GM23338 (cell line): Measurements from ENCODE around the gene MCM9. TPM values are rescaled to one million over a fixed set of nuclear protein-coding genes. Genes with fewer than 3 reads are reported as not detected.

Experiments
- ATAC-seq: fragments of 200-7000 bp; cut with Tn5 transposase; 3 replicates; pipeline ENCODE4 v1.9.1; 2020
- DNase-seq: peaks from one replicate; pipeline ENCODE4 v3.0.0-alpha.2; 2015; ENCODE audit warnings: low spot score
- H2AFZ ChIP-seq: fragments of 200-600 bp; sonication (generic); 2 replicates; pipeline ENCODE4 v1.8.0; 2016; ENCODE audit warnings: antibody characterized with exemption, mild to moderate bottlenecking, moderate library complexity
- H3F3A ChIP-seq: fragments of 200-600 bp; sonication (generic); replicated peaks from 2 replicates; pipeline ENCODE4 v1.8.0; 2017; ENCODE audit warnings: antibody characterized with exemption, mixed run types, low read depth
- H3K27ac ChIP-seq: fragments of 200-600 bp; sonication (generic); 2 replicates; pipeline ENCODE4 v1.6.1; 2016; ENCODE audit warnings: low read depth
- H3K27me3 ChIP-seq: fragments of 200-600 bp; sonication (generic); 2 replicates; pipeline ENCODE4 v1.8.0; 2016; ENCODE audit warnings: mild to moderate bottlenecking, mixed run types, moderate library complexity; ENCODE audit not compliant: insufficient read depth
- H3K36me3 ChIP-seq: fragments of 200-600 bp; sonication (generic); 2 replicates; pipeline ENCODE4 v1.8.0; 2016; ENCODE audit warnings: mild to moderate bottlenecking; ENCODE audit not compliant: insufficient read depth
- H3K4me1 ChIP-seq: fragments of 200-600 bp; sonication (generic); 2 replicates; pipeline ENCODE4 v1.8.0; 2016; ENCODE audit warnings: mild to moderate bottlenecking, moderate library complexity; ENCODE audit not compliant: insufficient read depth
- H3K4me2 ChIP-seq: fragments of 200-600 bp; sonication (generic); 2 replicates; pipeline ENCODE4 v1.7.1; 2017; ENCODE audit warnings: mixed run types
- H3K4me3 ChIP-seq: fragments of 200-600 bp; sonication (generic); 2 replicates; pipeline ENCODE4 v1.6.1; 2016; ENCODE audit warnings: mixed run types
- H3K79me2 ChIP-seq: fragments of 200-600 bp; sonication (generic); replicated peaks from 2 replicates; pipeline ENCODE4 v1.8.0; 2017; ENCODE audit warnings: mild to moderate bottlenecking; ENCODE audit not compliant: insufficient read depth
- H3K9me2 ChIP-seq: fragments of 200-600 bp; sonication (generic); 2 replicates; pipeline ENCODE4 v1.8.0; 2017; ENCODE audit not compliant: insufficient read depth
- H4K20me1 ChIP-seq: fragments of 200-600 bp; sonication (generic); replicated peaks from 2 replicates; pipeline ENCODE4 v1.8.0; 2017; ENCODE audit warnings: mild to moderate bottlenecking; ENCODE audit not compliant: insufficient read depth
- H3K27ac Mint-ChIP-seq: 2 replicates; pipeline ENCODE4 v1.8.0; 2020; ENCODE audit warnings: inconsistent platforms, mild to moderate bottlenecking, moderate library complexity, mixed read lengths
- H3K27me3 Mint-ChIP-seq: 3 replicates; pipeline ENCODE4 v1.8.0; 2022; ENCODE audit warnings: low read depth, mild to moderate bottlenecking, moderate library complexity, mixed read lengths, inconsistent platforms; ENCODE audit not compliant: insufficient read depth, poor library complexity
- H3K36me3 Mint-ChIP-seq: 3 replicates; pipeline ENCODE4 v1.8.0; 2021; ENCODE audit warnings: low read depth, mild to moderate bottlenecking, inconsistent platforms, moderate library complexity, mixed read lengths
- H3K4me1 Mint-ChIP-seq: 3 replicates; pipeline ENCODE4 v1.8.0; 2020; ENCODE audit warnings: mild to moderate bottlenecking, inconsistent platforms, mixed read lengths
- H3K4me3 Mint-ChIP-seq: 3 replicates; pipeline ENCODE4 v1.8.0; 2021; ENCODE audit warnings: moderate library complexity, mild to moderate bottlenecking, inconsistent platforms, mixed read lengths
- H3K9me3 Mint-ChIP-seq: 3 replicates; pipeline ENCODE4 v1.8.0; 2020; ENCODE audit warnings: moderate library complexity, mild to moderate bottlenecking, inconsistent platforms, mixed read lengths
- CREB1 ChIP-seq: fragments of 250-450 bp; sonication (Bioruptor Pico); IDR thresholded peaks from 2 replicates; pipeline ENCODE4 v1.5.0; 2020; ENCODE audit warnings: low read depth, mild to moderate bottlenecking, moderate library complexity
- EZH2phosphoT487 ChIP-seq: fragments of 200-600 bp; sonication (generic); IDR thresholded peaks from one replicate; pipeline ENCODE4 v1.8.1; 2018; ENCODE audit warnings: antibody characterized with exemption; ENCODE audit not compliant: unreplicated experiment
- JUNB ChIP-seq: IDR thresholded peaks from one replicate; pipeline ENCODE4 v1.6.1; 2016; ENCODE audit warnings: antibody characterized with exemption; ENCODE audit not compliant: unreplicated experiment
- NANOG ChIP-seq: IDR thresholded peaks from 2 replicates; pipeline ENCODE4 v1.6.1; 2016; ENCODE audit warnings: antibody characterized with exemption, borderline replicate concordance
- POLR2AphosphoS5 ChIP-seq: IDR thresholded peaks from 2 replicates; pipeline ENCODE4 v1.6.1; 2016; ENCODE audit warnings: antibody characterized with exemption, low read depth
- STAT1 ChIP-seq: IDR thresholded peaks from one replicate; pipeline ENCODE4 v1.6.1; 2016; ENCODE audit warnings: antibody characterized with exemption; ENCODE audit not compliant: unreplicated experiment
- ZNF114 ChIP-seq: fragments of 250-450 bp; sonication (Bioruptor Pico); IDR thresholded peaks from 2 replicates; pipeline ENCODE4 v1.5.0; 2020; ENCODE audit warnings: mild to moderate bottlenecking, moderate library complexity
- ZNF462 ChIP-seq: fragments of 250-450 bp; sonication (Bioruptor Pico); IDR thresholded peaks from 2 replicates; pipeline ENCODE4 v1.5.0; 2020; ENCODE audit warnings: mild to moderate bottlenecking, moderate library complexity
- polyA plus RNA-seq: library from polyadenylated mRNA; unstranded; fragments of >200 nt; fragmentation: Nextera tagmentation; extraction: Ambion mirVana; gene quantifications from 2 replicates; pipeline ENCODE4 v1.2.1, GENCODE V29; 2016
- total RNA-seq: library from RNA; depleted of rRNA; stranded (reverse); fragments of >200 nt; shearing (Covaris generic); gene quantifications from 2 replicates; pipeline ENCODE4 v1.2.3, GENCODE V29; 2014
- TF ChIP-seq, protein P1 (sequence below), 2 experiments: fragments of 200-600 bp in 1 of 2; sonication (generic) in 1 of 2; conservative IDR thresholded peaks; 2 replicates each; pipeline versions ENCODE4 v1.5.1 to v1.6.1; 2016 to 2017; ENCODE audit warnings: antibody characterized with exemption in 2 of 2, low read depth in 2 of 2, mild to moderate bottlenecking in 2 of 2, moderate library complexity in 1 of 2
- TF ChIP-seq, protein P2 (sequence below): IDR thresholded peaks from 2 replicates; pipeline ENCODE4 v1.6.1; 2016; ENCODE audit warnings: antibody characterized with exemption
- TF ChIP-seq, protein P3 (sequence below): IDR thresholded peaks from one replicate; pipeline ENCODE4 v1.6.1; 2018; ENCODE audit warnings: antibody characterized with exemption; ENCODE audit not compliant: unreplicated experiment

The MCM9 gene
- total and polyA plus RNA-seq, 2 experiments from 2014 or later, result 14.9 to 16.6 TPM

GRCh38 chr6:118867181-118867580, 67.8 kb downstream of the MCM9 start (continued):
- TF ChIP-seq, protein P1, sequence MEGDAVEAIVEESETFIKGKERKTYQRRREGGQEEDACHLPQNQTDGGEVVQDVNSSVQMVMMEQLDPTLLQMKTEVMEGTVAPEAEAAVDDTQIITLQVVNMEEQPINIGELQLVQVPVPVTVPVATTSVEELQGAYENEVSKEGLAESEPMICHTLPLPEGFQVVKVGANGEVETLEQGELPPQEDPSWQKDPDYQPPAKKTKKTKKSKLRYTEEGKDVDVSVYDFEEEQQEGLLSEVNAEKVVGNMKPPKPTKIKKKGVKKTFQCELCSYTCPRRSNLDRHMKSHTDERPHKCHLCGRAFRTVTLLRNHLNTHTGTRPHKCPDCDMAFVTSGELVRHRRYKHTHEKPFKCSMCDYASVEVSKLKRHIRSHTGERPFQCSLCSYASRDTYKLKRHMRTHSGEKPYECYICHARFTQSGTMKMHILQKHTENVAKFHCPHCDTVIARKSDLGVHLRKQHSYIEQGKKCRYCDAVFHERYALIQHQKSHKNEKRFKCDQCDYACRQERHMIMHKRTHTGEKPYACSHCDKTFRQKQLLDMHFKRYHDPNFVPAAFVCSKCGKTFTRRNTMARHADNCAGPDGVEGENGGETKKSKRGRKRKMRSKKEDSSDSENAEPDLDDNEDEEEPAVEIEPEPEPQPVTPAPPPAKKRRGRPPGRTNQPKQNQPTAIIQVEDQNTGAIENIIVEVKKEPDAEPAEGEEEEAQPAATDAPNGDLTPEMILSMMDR (conservative IDR thresholded peaks at IDR 0.05; ENCODE audit: low read depth in 2 of 2), result no peak

DNA sequence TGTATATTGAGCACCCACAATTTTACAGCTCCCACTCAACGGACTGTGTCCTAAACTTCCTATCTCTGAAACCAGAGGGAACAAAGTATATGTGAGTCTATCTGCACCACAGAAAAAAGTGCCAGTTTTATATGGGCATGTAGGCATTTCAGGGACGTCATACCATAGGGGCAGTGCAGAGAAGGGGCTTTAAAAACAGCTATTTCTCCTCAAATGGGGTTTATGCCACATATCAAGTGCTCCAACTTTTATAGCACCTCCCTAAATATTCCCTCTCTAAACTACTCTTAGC, 69.9 kb downstream of the MCM9 start:
- Mint-ChIP-seq H3K27ac (no peak overlapping the region), H3K9me3 (peaks cover 16% of the 10 kb centered on the region), H3K36me3 (peaks cover 11% of the 10 kb centered on the region), H3K4me3 (no peak overlapping the region), H3K27me3 (no peaks in the 10 kb centered on the region), H3K4me1 (peaks cover under 1% of the 10 kb centered on the region)
- ATAC-seq, result no peak
- Histone ChIP-seq H3K4me1 (peaks cover under 1% of the 10 kb centered on the region; the same call in 1 of the 2 replicates), H3K79me2 (peaks cover 18% of the 10 kb centered on the region), H3K36me3 (no peaks in the 10 kb centered on the region), H3K27ac (no peak overlapping the region), H3K4me2 (no peak overlapping the region), H3K27me3 (no peaks in the 10 kb centered on the region), H4K20me1 (no peaks in the 10 kb centered on the region), H3F3A (no peaks in the 10 kb centered on the region), H3K9me2 (no peaks in the 10 kb centered on the region), H3K4me3 (no peak overlapping the region), H2AFZ (no peak overlapping the region)
- no peak for DNase-seq
- TF ChIP-seq EZH2phosphoT487, result no peak
- TF ChIP-seq, protein P2, sequence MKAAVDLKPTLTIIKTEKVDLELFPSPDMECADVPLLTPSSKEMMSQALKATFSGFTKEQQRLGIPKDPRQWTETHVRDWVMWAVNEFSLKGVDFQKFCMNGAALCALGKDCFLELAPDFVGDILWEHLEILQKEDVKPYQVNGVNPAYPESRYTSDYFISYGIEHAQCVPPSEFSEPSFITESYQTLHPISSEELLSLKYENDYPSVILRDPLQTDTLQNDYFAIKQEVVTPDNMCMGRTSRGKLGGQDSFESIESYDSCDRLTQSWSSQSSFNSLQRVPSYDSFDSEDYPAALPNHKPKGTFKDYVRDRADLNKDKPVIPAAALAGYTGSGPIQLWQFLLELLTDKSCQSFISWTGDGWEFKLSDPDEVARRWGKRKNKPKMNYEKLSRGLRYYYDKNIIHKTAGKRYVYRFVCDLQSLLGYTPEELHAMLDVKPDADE, result no peak
- no peak for TF ChIP-seq ZNF114 (CRISPR knock-in tag)
- no peak for TF ChIP-seq NANOG
- no peak for TF ChIP-seq POLR2AphosphoS5
- TF ChIP-seq, protein P1 (conservative IDR thresholded peaks at IDR 0.05; ENCODE audit: low read depth in 2 of 2), result no peak
- TF ChIP-seq ZNF462 (CRISPR knock-in tag), result no peak
- TF ChIP-seq JUNB, result no peak
- TF ChIP-seq STAT1, result no peak
- TF ChIP-seq CREB1 (CRISPR knock-in tag), result no peak
- TF ChIP-seq, protein P3, sequence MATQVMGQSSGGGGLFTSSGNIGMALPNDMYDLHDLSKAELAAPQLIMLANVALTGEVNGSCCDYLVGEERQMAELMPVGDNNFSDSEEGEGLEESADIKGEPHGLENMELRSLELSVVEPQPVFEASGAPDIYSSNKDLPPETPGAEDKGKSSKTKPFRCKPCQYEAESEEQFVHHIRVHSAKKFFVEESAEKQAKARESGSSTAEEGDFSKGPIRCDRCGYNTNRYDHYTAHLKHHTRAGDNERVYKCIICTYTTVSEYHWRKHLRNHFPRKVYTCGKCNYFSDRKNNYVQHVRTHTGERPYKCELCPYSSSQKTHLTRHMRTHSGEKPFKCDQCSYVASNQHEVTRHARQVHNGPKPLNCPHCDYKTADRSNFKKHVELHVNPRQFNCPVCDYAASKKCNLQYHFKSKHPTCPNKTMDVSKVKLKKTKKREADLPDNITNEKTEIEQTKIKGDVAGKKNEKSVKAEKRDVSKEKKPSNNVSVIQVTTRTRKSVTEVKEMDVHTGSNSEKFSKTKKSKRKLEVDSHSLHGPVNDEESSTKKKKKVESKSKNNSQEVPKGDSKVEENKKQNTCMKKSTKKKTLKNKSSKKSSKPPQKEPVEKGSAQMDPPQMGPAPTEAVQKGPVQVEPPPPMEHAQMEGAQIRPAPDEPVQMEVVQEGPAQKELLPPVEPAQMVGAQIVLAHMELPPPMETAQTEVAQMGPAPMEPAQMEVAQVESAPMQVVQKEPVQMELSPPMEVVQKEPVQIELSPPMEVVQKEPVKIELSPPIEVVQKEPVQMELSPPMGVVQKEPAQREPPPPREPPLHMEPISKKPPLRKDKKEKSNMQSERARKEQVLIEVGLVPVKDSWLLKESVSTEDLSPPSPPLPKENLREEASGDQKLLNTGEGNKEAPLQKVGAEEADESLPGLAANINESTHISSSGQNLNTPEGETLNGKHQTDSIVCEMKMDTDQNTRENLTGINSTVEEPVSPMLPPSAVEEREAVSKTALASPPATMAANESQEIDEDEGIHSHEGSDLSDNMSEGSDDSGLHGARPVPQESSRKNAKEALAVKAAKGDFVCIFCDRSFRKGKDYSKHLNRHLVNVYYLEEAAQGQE, result no peak
